ENCODE data around the gene L3MBTL3.

DNA sequence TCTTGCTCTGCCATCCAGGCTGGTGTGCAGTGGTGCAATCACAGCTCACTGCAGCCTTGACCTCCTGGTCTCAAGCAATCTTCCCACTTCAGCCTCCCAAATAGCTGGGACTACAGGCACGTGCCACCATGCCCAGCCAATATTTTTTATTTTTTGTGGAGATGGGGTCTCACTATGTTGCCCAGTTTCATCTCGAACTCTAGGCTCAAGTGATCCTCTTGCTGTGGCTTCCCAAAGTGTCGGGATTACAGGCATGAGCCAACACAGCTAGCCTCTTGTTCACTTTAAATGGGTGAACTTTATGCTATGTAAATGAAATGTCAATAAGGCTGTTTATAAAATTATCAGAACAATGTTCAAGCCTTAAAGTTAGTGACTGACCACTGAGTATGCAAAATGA, 167.3 kb downstream of the L3MBTL3 start:
- TF ChIP-seq, protein P1, sequence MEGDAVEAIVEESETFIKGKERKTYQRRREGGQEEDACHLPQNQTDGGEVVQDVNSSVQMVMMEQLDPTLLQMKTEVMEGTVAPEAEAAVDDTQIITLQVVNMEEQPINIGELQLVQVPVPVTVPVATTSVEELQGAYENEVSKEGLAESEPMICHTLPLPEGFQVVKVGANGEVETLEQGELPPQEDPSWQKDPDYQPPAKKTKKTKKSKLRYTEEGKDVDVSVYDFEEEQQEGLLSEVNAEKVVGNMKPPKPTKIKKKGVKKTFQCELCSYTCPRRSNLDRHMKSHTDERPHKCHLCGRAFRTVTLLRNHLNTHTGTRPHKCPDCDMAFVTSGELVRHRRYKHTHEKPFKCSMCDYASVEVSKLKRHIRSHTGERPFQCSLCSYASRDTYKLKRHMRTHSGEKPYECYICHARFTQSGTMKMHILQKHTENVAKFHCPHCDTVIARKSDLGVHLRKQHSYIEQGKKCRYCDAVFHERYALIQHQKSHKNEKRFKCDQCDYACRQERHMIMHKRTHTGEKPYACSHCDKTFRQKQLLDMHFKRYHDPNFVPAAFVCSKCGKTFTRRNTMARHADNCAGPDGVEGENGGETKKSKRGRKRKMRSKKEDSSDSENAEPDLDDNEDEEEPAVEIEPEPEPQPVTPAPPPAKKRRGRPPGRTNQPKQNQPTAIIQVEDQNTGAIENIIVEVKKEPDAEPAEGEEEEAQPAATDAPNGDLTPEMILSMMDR (IDR thresholded peaks at IDR 0.05), result no peak
- TF ChIP-seq POLR2A (IDR thresholded peaks at IDR 0.05), result no peak
